A673 (cell line): ENCODE results near the gene CCDC7. TPM values are rescaled to one million over a fixed set of nuclear protein-coding genes. Genes with fewer than 3 reads are reported as not detected.

Source experiments
- BruUV-seq: library from RNA; stranded (reverse); fragments of 400-500 nt; replicated peaks from 2 replicates; lab custom pipeline; 2021; lab: Mats Ljungman, UMichigan
- CTCF ChIA-PET: fragments of 300-600 bp; sonication (Branson Sonifier 250); formaldehyde crosslinking; loops from one replicate; lab custom pipeline; 2022; ENCODE audit warnings: antibody characterized with exemption; lab: Charles Lee
- POLR2A ChIA-PET: fragments of 300-600 bp; sonication (Branson Sonifier 250); formaldehyde crosslinking; loops from one replicate; lab custom pipeline; 2022; ENCODE audit warnings: antibody characterized with exemption; ENCODE audit not compliant: low non-redundant PET; lab: Charles Lee
- DNase-seq: peaks from one replicate; pipeline ENCODE4 v3.0.0-alpha.2; 2015; ENCODE audit warnings: low spot score
- H3K27ac ChIP-seq: fragments of 200-600 bp; sonication (generic); 2 replicates; pipeline ENCODE4 v1.5.1; 2016; ENCODE audit warnings: mixed run types, low read depth, mild to moderate bottlenecking, mixed read lengths, antibody characterized with exemption, low read length; ENCODE audit not compliant: poor library complexity, severe bottlenecking
- H3K27me3 ChIP-seq: fragments of 200-600 bp; sonication (generic); replicated peaks from 2 replicates; pipeline ENCODE4 v1.6.1; 2017; ENCODE audit warnings: mixed run types, low read depth, mild to moderate bottlenecking, mixed read lengths, antibody characterized with exemption, low read length; ENCODE audit not compliant: insufficient read depth, poor library complexity
- H3K36me3 ChIP-seq: fragments of 200-600 bp; sonication (generic); 2 replicates; pipeline ENCODE4 v1.6.1; 2016; ENCODE audit warnings: mixed run types, mild to moderate bottlenecking, mixed read lengths, antibody characterized with exemption, low read length; ENCODE audit not compliant: insufficient read depth, poor library complexity, severe bottlenecking
- H3K4me1 ChIP-seq: fragments of 200-600 bp; sonication (generic); 2 replicates; pipeline ENCODE4 v1.6.1; 2017; ENCODE audit warnings: mixed run types, mild to moderate bottlenecking, mixed read lengths, antibody characterized with exemption, low read length; ENCODE audit not compliant: insufficient read depth, poor library complexity, severe bottlenecking
- H3K4me3 ChIP-seq: fragments of 200-600 bp; sonication (generic); 2 replicates; pipeline ENCODE4 v1.5.1; 2016; ENCODE audit warnings: low read depth, mixed run types, mild to moderate bottlenecking, mixed read lengths, low read length; ENCODE audit not compliant: poor library complexity, severe bottlenecking
- H3K9me3 ChIP-seq: fragments of 200-600 bp; sonication (generic); 2 replicates; pipeline ENCODE4 v1.6.1; 2016; ENCODE audit warnings: mixed run types, low read depth, mild to moderate bottlenecking, mixed read lengths, antibody characterized with exemption, low read length; ENCODE audit not compliant: poor library complexity, severe bottlenecking
- EZH2 ChIP-seq: fragments of 200-600 bp; sonication (generic); IDR thresholded peaks from 2 replicates; pipeline ENCODE4 v1.6.1; 2017; ENCODE audit warnings: borderline replicate concordance, low read depth, mild to moderate bottlenecking, mixed read lengths, antibody characterized with exemption, low read length; ENCODE audit not compliant: poor library complexity, severe bottlenecking
- intact Hi-C: fragments of 100-400 bp; cut with micrococcal nuclease; formaldehyde crosslinking; loops from one replicate; pipeline ENCODE4 v1.10.0; 2022; ENCODE audit not compliant: unreplicated experiment
- total RNA-seq: library from RNA; stranded (reverse); gene quantifications from 2 replicates; pipeline ENCODE4 v1.2.3, GENCODE V29; 2021
- TF ChIP-seq, protein P1 (sequence below): fragments of 300-800, 200-600 bp; sonication (generic); conservative IDR thresholded peaks from 2 replicates; pipeline ENCODE4 v1.5.1; 2017; ENCODE audit warnings: low read depth, mild to moderate bottlenecking, antibody characterized with exemption, low read length, moderate library complexity, mixed read lengths

Gene CCDC7
- total RNA-seq, 1 experiment from 2014 or later, result 16.4 TPM

DNA sequence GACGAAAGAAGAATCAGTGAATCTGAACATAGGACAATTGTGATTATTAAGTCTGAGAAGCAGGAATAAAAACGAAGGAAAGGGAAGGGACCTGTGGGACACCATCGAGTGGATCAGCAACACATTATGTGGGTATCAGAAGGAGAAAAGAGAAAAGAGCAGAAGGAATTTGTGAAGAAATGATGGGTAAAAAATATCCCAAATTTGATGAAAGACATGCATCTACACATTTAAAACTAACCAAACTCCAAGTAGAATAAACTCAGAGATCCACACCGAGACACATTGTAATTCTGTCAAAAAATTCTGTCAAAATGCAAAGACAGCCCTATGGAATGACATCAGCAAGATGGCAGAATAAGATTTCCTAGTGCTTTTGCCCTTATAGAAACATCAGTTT lies 341.0 kb downstream of the CCDC7 start:
- Histone ChIP-seq H3K36me3 (no peaks in the 10 kb centered on the region), H3K27ac (no peak overlapping the region), H3K9me3 (no peaks in the 10 kb centered on the region), H3K4me1 (no peaks in the 10 kb centered on the region), H3K27me3 (no peaks in the 10 kb centered on the region), H3K4me3 (no peak overlapping the region)
- TF ChIP-seq, protein P1, sequence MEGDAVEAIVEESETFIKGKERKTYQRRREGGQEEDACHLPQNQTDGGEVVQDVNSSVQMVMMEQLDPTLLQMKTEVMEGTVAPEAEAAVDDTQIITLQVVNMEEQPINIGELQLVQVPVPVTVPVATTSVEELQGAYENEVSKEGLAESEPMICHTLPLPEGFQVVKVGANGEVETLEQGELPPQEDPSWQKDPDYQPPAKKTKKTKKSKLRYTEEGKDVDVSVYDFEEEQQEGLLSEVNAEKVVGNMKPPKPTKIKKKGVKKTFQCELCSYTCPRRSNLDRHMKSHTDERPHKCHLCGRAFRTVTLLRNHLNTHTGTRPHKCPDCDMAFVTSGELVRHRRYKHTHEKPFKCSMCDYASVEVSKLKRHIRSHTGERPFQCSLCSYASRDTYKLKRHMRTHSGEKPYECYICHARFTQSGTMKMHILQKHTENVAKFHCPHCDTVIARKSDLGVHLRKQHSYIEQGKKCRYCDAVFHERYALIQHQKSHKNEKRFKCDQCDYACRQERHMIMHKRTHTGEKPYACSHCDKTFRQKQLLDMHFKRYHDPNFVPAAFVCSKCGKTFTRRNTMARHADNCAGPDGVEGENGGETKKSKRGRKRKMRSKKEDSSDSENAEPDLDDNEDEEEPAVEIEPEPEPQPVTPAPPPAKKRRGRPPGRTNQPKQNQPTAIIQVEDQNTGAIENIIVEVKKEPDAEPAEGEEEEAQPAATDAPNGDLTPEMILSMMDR, result no peak
- TF ChIP-seq EZH2, result no peak
- intact Hi-C loops, result no loop called here
- BruUV-seq, result no TSS peak
- CTCF ChIA-PET, result interaction anchor here (1.2 kb wide), 1 partner anchor 222 kb away, joined by 4 read pairs; no protein-coding TSS in a partner anchor
- POLR2A ChIA-PET, result no interaction called here
- no peak for DNase-seq

DNA sequence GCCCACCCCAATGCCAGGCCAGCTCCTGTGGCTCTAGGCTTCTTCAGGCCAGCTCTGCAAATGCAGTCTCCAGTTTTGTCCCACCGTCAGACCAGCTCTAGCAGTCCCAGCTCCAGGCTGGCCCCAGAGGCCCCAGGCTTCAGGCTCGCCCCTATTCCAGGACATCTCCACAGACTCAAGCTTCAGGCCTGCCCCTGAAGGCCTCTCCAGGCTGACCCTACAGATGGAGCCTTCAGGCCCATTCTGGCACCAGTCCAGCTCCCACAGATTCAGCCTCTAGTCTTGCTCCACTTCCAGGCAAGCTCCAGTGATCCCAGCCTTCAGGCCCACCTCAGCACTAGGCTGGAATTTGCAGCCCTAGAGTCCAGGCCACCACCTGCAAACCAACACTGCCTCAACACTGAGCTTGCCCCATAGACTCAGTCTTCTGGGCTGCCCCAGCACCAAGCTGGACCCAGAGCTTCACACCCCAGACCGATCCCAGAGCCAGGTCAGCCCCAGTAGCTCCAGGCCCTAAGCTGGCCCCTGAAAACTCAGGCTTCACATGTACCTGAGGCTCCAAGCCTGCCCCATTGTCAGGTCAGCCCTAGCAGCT lies 341.8 kb downstream of the CCDC7 start:
- Histone ChIP-seq H3K36me3 (no peaks in the 10 kb centered on the region), H3K4me3 (no peak overlapping the region), H3K9me3 (no peaks in the 10 kb centered on the region), H3K4me1 (no peaks in the 10 kb centered on the region), H3K27me3 (no peaks in the 10 kb centered on the region), H3K27ac (no peak overlapping the region)
- BruUV-seq, result no TSS peak
- intact Hi-C loops, result no loop called here
- ChIA-PET POLR2A (no interaction called here), CTCF (interaction anchor here (1.2 kb wide), 1 partner anchor 221 kb away, joined by 4 read pairs; no protein-coding TSS in a partner anchor)
- DNase-seq, result no peak
- TF ChIP-seq, protein P1, result no peak
- no peak for TF ChIP-seq EZH2

DNA sequence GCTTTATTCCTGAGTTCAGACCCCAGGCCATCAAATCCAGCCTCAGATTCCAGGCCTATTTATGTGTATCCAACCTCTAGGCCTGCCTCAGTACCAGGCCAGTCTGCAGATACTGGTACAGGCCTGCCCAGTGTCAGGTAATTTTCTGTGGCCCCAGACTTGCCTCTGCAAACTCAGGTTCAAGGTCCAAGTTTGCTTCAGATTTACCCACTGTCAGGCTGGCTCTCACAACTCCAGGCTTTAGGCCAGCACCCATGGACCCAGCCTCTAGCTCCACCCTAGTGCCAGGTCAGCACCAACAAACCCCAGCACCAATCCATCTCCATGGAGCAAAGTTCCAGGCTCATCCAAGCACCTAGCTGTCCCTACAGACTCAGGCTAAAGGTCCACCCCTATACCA lies 342.4 kb downstream of the CCDC7 start:
- no peak overlapping the region for H3K27ac ChIP-seq
- H3K36me3 ChIP-seq, result no peaks in the 10 kb centered on the region
- H3K4me3 ChIP-seq, result no peak overlapping the region
- POLR2A ChIA-PET, result no interaction called here
- DNase-seq, result no peak
- no peaks in the 10 kb centered on the region for H3K4me1 ChIP-seq
- no peaks in the 10 kb centered on the region for H3K27me3 ChIP-seq
- no TSS peak for BruUV-seq
- TF ChIP-seq, protein P1, result no peak
- no peak for TF ChIP-seq EZH2
- intact Hi-C loops, result no loop called here
- CTCF ChIA-PET, result no interaction called here
- no peaks in the 10 kb centered on the region for H3K9me3 ChIP-seq
